ENCODE measurements around the gene IL22RA1. TPM values are rescaled to one million over a fixed set of nuclear protein-coding genes. Genes with fewer than 3 reads are reported as not detected.

The IL22RA1 gene
- total RNA-seq, 2 experiments from 2014 or later = not detected

- H3K4me1 Mint-ChIP-seq (ENCODE audit: low read depth) = no peaks in the 10 kb centered on the region
- DNase-seq = no peak
- H3K9me3 Mint-ChIP-seq = no peaks in the 10 kb centered on the region
- no peak overlapping the region for H3K27ac Mint-ChIP-seq
- intact Hi-C loops (cut with micrococcal nuclease) = no loop called here
- no peak overlapping the region for H3K4me3 Mint-ChIP-seq
- CTCF ChIA-PET = no interaction called here
- POLR2A ChIA-PET = no interaction called here
- no peaks in the 10 kb centered on the region for H3K36me3 Mint-ChIP-seq
- peaks cover 35% of the 10 kb centered on the region for H3K27me3 Mint-ChIP-seq
These were observed 23.5 kb downstream of the IL22RA1 start for GRCh38 chr1:24119489-24119858.

GRCh38 chr1:24118410-24119242 lies 24.3 kb downstream of the IL22RA1 start:
- peaks cover 38% of the 10 kb centered on the region for H3K27me3 Mint-ChIP-seq
- H3K4me1 Mint-ChIP-seq (ENCODE audit: low read depth) = no peaks in the 10 kb centered on the region
- H3K4me3 Mint-ChIP-seq = no peak overlapping the region
- no peak for DNase-seq
- H3K36me3 Mint-ChIP-seq = no peaks in the 10 kb centered on the region
- intact Hi-C loops (cut with micrococcal nuclease) = no loop called here
- H3K9me3 Mint-ChIP-seq = no peaks in the 10 kb centered on the region
- ChIA-PET CTCF (no interaction called here), POLR2A (no interaction called here)
- H3K27ac Mint-ChIP-seq = no peak overlapping the region

GRCh38 chr1:24117722-24118409 lies 25.1 kb downstream of the IL22RA1 start:
- POLR2A ChIA-PET = no interaction called here
- Mint-ChIP-seq H3K9me3 (no peaks in the 10 kb centered on the region), H3K27me3 (peaks cover 42% of the 10 kb centered on the region), H3K4me3 (no peak overlapping the region), H3K27ac (no peak overlapping the region), H3K4me1 (ENCODE audit: low read depth) (no peaks in the 10 kb centered on the region), H3K36me3 (no peaks in the 10 kb centered on the region)
- intact Hi-C loops (cut with micrococcal nuclease) = no loop called here
- no peak for DNase-seq
- CTCF ChIA-PET = interaction anchor here (0.6 kb wide), 1 partner anchor 904 kb away, joined by 3 read pairs; no protein-coding TSS in a partner anchor

- intact Hi-C loops (cut with micrococcal nuclease) = no loop called here
These were observed 25.8 kb downstream of the IL22RA1 start for GRCh38 chr1:24117132-24117531.

GRCh38 chr1:24114753-24115152 lies 28.2 kb downstream of the IL22RA1 start:
- peaks cover 39% of the 10 kb centered on the region for H3K27me3 Mint-ChIP-seq

More at GRCh38 chr1:24117132-24117531, 25.8 kb downstream of the IL22RA1 start:
- Mint-ChIP-seq H3K36me3 (no peaks in the 10 kb centered on the region), H3K4me3 (no peak overlapping the region), H3K27ac (no peak overlapping the region), H3K27me3 (peaks cover 44% of the 10 kb centered on the region), H3K9me3 (no peaks in the 10 kb centered on the region), H3K4me1 (ENCODE audit: low read depth) (no peaks in the 10 kb centered on the region)
- CTCF ChIA-PET = no interaction called here
- POLR2A ChIA-PET = no interaction called here
- no peak for DNase-seq

GRCh38 chr1:24113641-24114033 lies 29.3 kb downstream of the IL22RA1 start:
- Mint-ChIP-seq H3K27ac (no peak overlapping the region), H3K9me3 (no peaks in the 10 kb centered on the region), H3K36me3 (no peaks in the 10 kb centered on the region), H3K4me3 (no peak overlapping the region), H3K27me3 (peaks cover 30% of the 10 kb centered on the region), H3K4me1 (ENCODE audit: low read depth) (peaks cover 2% of the 10 kb centered on the region)
- DNase-seq = no peak
- intact Hi-C loops (cut with micrococcal nuclease) = no loop called here
- CTCF ChIA-PET = interaction anchor here (1.1 kb wide), 1 partner anchor 37 kb away, joined by 4 read pairs; no protein-coding TSS in a partner anchor
- POLR2A ChIA-PET = no interaction called here

More at GRCh38 chr1:24114753-24115152, 28.2 kb downstream of the IL22RA1 start:
- Mint-ChIP-seq H3K4me1 (ENCODE audit: low read depth) (no peaks in the 10 kb centered on the region), H3K27ac (no peak overlapping the region), H3K36me3 (no peaks in the 10 kb centered on the region), H3K4me3 (no peak overlapping the region), H3K9me3 (no peaks in the 10 kb centered on the region)
- ChIA-PET POLR2A (no interaction called here), CTCF (interaction anchor here (0.6 to 1.1 kb wide), 3 partner anchors 36 to 267 kb away, joined by 3 to 4 read pairs (median 3); no protein-coding TSS in a partner anchor)
- intact Hi-C loops (cut with micrococcal nuclease) = no loop called here
- no peak for DNase-seq

GRCh38 chr1:24111996-24112779 lies 30.8 kb downstream of the IL22RA1 start, which contains the start of gene MYOM3:
Gene MYOM3, minus strand, starts transcription at chr1:24112135. Its CDS starts 3,499 bp downstream, at chr1:24108636.
- H3K27ac Mint-ChIP-seq = no peak within 1 kb of the TSS
- intact Hi-C loops (cut with micrococcal nuclease) = loop anchor here (1.0 kb wide), 1 partner anchor 41 kb away; no protein-coding TSS in a partner anchor

GRCh38 chr1:24111262-24111995 lies 31.5 kb downstream of the IL22RA1 start:
- H3K27ac Mint-ChIP-seq = no peak overlapping the region
- intact Hi-C loops (cut with micrococcal nuclease) = no loop called here
- POLR2A ChIA-PET = no interaction called here
- no peak overlapping the region for H3K4me3 Mint-ChIP-seq
- no peaks in the 10 kb centered on the region for H3K9me3 Mint-ChIP-seq
- DNase-seq = no peak
- no peaks in the 10 kb centered on the region for H3K36me3 Mint-ChIP-seq
- peaks cover 17% of the 10 kb centered on the region for H3K27me3 Mint-ChIP-seq
- H3K4me1 Mint-ChIP-seq (ENCODE audit: low read depth) = peaks cover 2% of the 10 kb centered on the region
- CTCF ChIA-PET = interaction anchor here (1.4 to 1.6 kb wide), 3 partner anchors 39 to 281 kb away, joined by 5 to 10 read pairs (median 6); no protein-coding TSS in a partner anchor

More at GRCh38 chr1:24111996-24112779, 30.8 kb downstream of the IL22RA1 start, which contains the start of gene MYOM3:
- Mint-ChIP-seq H3K27me3 (peaks cover 19% of the 10 kb centered on the region), H3K9me3 (no peaks in the 10 kb centered on the region), H3K4me1 (ENCODE audit: low read depth) (peaks cover 2% of the 10 kb centered on the region), H3K4me3 (peak within 1 kb of the TSS; percentile 12), H3K36me3 (no peaks in the 10 kb centered on the region)
- peak; percentile 77 for DNase-seq
- ChIA-PET CTCF (interaction anchor here (0.6 to 1.6 kb wide), 5 partner anchors 38 to 450 kb away, joined by 3 to 10 read pairs (median 5); no protein-coding TSS in a partner anchor), POLR2A (no interaction called here)

GRCh38 chr1:24110642-24111261 lies 32.2 kb downstream of the IL22RA1 start:
- ChIA-PET CTCF (no interaction called here), POLR2A (no interaction called here)
- Mint-ChIP-seq H3K4me1 (ENCODE audit: low read depth) (peaks cover 2% of the 10 kb centered on the region), H3K4me3 (no peak overlapping the region), H3K27me3 (peaks cover 13% of the 10 kb centered on the region), H3K9me3 (no peaks in the 10 kb centered on the region), H3K27ac (no peak overlapping the region), H3K36me3 (no peaks in the 10 kb centered on the region)
- intact Hi-C loops (cut with micrococcal nuclease) = no loop called here
- DNase-seq = no peak

- Mint-ChIP-seq H3K36me3 (no peaks in the 10 kb centered on the region), H3K9me3 (no peaks in the 10 kb centered on the region), H3K27me3 (peaks cover 13% of the 10 kb centered on the region), H3K4me1 (ENCODE audit: low read depth) (peaks cover 2% of the 10 kb centered on the region), H3K4me3 (no peak overlapping the region), H3K27ac (no peak overlapping the region)
- no peak for DNase-seq
- POLR2A ChIA-PET = no interaction called here
- intact Hi-C loops (cut with micrococcal nuclease) = no loop called here
- CTCF ChIA-PET = no interaction called here
These were observed 33.1 kb downstream of the IL22RA1 start for GRCh38 chr1:24109686-24110475.

GRCh38 chr1:24109166-24109483 lies 33.8 kb downstream of the IL22RA1 start:
- Mint-ChIP-seq H3K27ac (no peak overlapping the region), H3K9me3 (no peaks in the 10 kb centered on the region), H3K4me1 (ENCODE audit: low read depth) (peaks cover 2% of the 10 kb centered on the region), H3K4me3 (no peak overlapping the region), H3K36me3 (no peaks in the 10 kb centered on the region), H3K27me3 (peaks cover 13% of the 10 kb centered on the region)
- ChIA-PET POLR2A (no interaction called here), CTCF (no interaction called here)
- intact Hi-C loops (cut with micrococcal nuclease) = no loop called here
- no peak for DNase-seq
